ENCODE data around the gene GPC4. TPM values are rescaled to one million over a fixed set of nuclear protein-coding genes. Genes with fewer than 3 reads are reported as not detected.

The GPC4 gene
- total RNA-seq, 1 experiment from 2014 or later, result 1.4 TPM

DNA sequence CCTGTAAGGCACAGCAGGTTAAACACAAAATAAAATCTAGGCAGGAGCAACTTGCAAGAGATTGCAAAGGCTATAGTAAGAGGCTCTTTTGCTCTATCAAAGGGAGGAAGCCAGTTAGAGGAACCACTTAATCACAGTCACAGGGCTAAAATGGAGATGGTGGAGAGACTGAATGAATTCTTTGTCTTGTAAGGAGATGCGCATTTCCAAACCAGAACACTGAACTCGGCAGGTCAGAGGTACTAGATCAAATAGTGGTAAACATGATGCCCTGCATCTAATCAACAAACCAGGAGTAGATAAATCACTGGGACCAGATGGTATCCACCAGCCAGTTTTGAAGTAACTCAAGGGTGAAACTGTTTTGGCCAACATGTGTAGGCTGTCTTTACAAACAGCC is 55.8 kb downstream of the GPC4 start:
- POLR2A ChIA-PET, result no interaction called here
- no peaks in the 10 kb centered on the region for H3K36me3 ChIP-seq (ENCODE audit: control insufficient read depth, insufficient read depth, low read length)
- no peak overlapping the region for H3K4me3 ChIP-seq (ENCODE audit: low read depth in 2 of 2, low read length in 2 of 2)
- DNase-seq (ENCODE audit: low read depth, low spot score) (no peak), ATAC-seq (no peak)
- no peaks in the 10 kb centered on the region for H3K9me3 ChIP-seq (ENCODE audit: control insufficient read depth, insufficient read depth, low read depth, low read length)
- H3K27ac ChIP-seq (ENCODE audit: low read length), result no peak overlapping the region
- intact Hi-C loops (cut with micrococcal nuclease; ENCODE audit: unreplicated experiment), result no loop called here
- TF ChIP-seq TCF7L2 (IDR thresholded peaks at IDR 0.05; ENCODE audit: low read depth, low read length), result no peak
- no peak for TF ChIP-seq SIN3A (IDR thresholded peaks at IDR 0.05; ENCODE audit: borderline replicate concordance, insufficient read depth, low read depth, low read length)
- TF ChIP-seq POLR2AphosphoS5 (IDR thresholded peaks at IDR 0.05; ENCODE audit: low read depth, low read length), result no peak
- TF ChIP-seq, protein P1, sequence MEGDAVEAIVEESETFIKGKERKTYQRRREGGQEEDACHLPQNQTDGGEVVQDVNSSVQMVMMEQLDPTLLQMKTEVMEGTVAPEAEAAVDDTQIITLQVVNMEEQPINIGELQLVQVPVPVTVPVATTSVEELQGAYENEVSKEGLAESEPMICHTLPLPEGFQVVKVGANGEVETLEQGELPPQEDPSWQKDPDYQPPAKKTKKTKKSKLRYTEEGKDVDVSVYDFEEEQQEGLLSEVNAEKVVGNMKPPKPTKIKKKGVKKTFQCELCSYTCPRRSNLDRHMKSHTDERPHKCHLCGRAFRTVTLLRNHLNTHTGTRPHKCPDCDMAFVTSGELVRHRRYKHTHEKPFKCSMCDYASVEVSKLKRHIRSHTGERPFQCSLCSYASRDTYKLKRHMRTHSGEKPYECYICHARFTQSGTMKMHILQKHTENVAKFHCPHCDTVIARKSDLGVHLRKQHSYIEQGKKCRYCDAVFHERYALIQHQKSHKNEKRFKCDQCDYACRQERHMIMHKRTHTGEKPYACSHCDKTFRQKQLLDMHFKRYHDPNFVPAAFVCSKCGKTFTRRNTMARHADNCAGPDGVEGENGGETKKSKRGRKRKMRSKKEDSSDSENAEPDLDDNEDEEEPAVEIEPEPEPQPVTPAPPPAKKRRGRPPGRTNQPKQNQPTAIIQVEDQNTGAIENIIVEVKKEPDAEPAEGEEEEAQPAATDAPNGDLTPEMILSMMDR (IDR thresholded peaks at IDR 0.05), result no peak
- TF ChIP-seq, protein P2, sequence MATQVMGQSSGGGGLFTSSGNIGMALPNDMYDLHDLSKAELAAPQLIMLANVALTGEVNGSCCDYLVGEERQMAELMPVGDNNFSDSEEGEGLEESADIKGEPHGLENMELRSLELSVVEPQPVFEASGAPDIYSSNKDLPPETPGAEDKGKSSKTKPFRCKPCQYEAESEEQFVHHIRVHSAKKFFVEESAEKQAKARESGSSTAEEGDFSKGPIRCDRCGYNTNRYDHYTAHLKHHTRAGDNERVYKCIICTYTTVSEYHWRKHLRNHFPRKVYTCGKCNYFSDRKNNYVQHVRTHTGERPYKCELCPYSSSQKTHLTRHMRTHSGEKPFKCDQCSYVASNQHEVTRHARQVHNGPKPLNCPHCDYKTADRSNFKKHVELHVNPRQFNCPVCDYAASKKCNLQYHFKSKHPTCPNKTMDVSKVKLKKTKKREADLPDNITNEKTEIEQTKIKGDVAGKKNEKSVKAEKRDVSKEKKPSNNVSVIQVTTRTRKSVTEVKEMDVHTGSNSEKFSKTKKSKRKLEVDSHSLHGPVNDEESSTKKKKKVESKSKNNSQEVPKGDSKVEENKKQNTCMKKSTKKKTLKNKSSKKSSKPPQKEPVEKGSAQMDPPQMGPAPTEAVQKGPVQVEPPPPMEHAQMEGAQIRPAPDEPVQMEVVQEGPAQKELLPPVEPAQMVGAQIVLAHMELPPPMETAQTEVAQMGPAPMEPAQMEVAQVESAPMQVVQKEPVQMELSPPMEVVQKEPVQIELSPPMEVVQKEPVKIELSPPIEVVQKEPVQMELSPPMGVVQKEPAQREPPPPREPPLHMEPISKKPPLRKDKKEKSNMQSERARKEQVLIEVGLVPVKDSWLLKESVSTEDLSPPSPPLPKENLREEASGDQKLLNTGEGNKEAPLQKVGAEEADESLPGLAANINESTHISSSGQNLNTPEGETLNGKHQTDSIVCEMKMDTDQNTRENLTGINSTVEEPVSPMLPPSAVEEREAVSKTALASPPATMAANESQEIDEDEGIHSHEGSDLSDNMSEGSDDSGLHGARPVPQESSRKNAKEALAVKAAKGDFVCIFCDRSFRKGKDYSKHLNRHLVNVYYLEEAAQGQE (IDR thresholded peaks at IDR 0.05; ENCODE audit: insufficient read depth in 1 of 2, low read depth in 2 of 2, low read length in 1 of 2), result no peak
- CTCF ChIA-PET, result no interaction called here
- no TSS peak for BruUV-seq (replicated peaks)
- H3K4me1 ChIP-seq (ENCODE audit: control insufficient read depth, insufficient read depth, low read length), result no peaks in the 10 kb centered on the region
- no peaks in the 10 kb centered on the region for H3K27me3 ChIP-seq (ENCODE audit: control insufficient read depth, insufficient read depth, low read length)
- in situ Hi-C loops (cut with HindIII; ENCODE audit: low pct_unique_long_range_greater_than_20kb, low sequenced_read_pairs), result no loop called here

DNA sequence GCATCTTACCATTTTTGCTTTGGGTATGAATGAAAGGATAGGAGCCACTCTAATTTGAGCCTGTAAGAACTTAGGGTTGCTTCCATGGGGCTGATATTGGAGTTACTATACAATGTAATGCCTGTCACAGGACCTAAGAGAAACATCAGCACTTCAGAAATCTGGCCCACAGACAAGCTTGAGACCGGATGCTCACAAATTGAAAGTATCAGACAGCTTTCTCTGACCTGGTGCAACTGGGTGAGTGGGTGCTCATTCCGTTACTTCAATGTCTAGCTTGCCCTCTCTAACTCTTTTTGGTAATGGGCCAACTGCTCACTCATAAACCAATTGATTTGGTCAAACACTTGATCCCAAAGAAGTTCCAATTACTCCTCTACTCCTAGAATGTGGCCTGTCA is 62.1 kb downstream of the GPC4 start:
- Histone ChIP-seq H3K27ac (ENCODE audit: low read length) (no peak overlapping the region), H3K9me3 (ENCODE audit: control insufficient read depth, insufficient read depth, low read depth, low read length) (no peaks in the 10 kb centered on the region), H3K36me3 (ENCODE audit: control insufficient read depth, insufficient read depth, low read length) (no peaks in the 10 kb centered on the region), H3K27me3 (ENCODE audit: control insufficient read depth, insufficient read depth, low read length) (no peaks in the 10 kb centered on the region), H3K4me1 (ENCODE audit: control insufficient read depth, insufficient read depth, low read length) (no peaks in the 10 kb centered on the region), H3K4me3 (ENCODE audit: low read depth in 2 of 2, low read length in 2 of 2) (no peak overlapping the region)
- in situ Hi-C loops (cut with HindIII; ENCODE audit: low pct_unique_long_range_greater_than_20kb, low sequenced_read_pairs) (no loop called here), intact Hi-C loops (cut with micrococcal nuclease; ENCODE audit: unreplicated experiment) (no loop called here)
- ATAC-seq (no peak), DNase-seq (ENCODE audit: low read depth, low spot score) (no peak)
- POLR2A ChIA-PET, result no interaction called here
- CTCF ChIA-PET, result no interaction called here
- TF ChIP-seq SIN3A (IDR thresholded peaks at IDR 0.05; ENCODE audit: borderline replicate concordance, insufficient read depth, low read depth, low read length) (no peak), TCF7L2 (IDR thresholded peaks at IDR 0.05; ENCODE audit: low read depth, low read length) (no peak), POLR2AphosphoS5 (IDR thresholded peaks at IDR 0.05; ENCODE audit: low read depth, low read length) (no peak)
- TF ChIP-seq, protein P2 (IDR thresholded peaks at IDR 0.05; ENCODE audit: insufficient read depth in 1 of 2, low read depth in 2 of 2, low read length in 1 of 2), result no peak
- TF ChIP-seq, protein P1 (IDR thresholded peaks at IDR 0.05), result no peak
- BruUV-seq (replicated peaks), result no TSS peak
